Measurements from ENCODE around the gene EGF.

GRCh38 chr4:109878355-109878754 lies 34.3 kb upstream of the EGF start:
- no peak for TF ChIP-seq GATA1 (IDR thresholded peaks at IDR 0.05; ENCODE audit: low read depth, low read length)
- TF ChIP-seq POLR2A (IDR thresholded peaks at IDR 0.05; ENCODE audit: low read length) = no peak

Measured in erythroblast (primary cell).